Glutamatergic neuron (in vitro differentiated cells): ENCODE data around the gene TP53I13. TPM values are rescaled to one million over a fixed set of nuclear protein-coding genes. Genes with fewer than 3 reads are reported as not detected.

Experiments used
- DNase-seq: peaks from one replicate; pipeline ENCODE4 v3.0.0; 2022
- H3K27ac Mint-ChIP-seq: one replicate; pipeline ENCODE4 v1.8.0; 2020; ENCODE audit warnings: mild to moderate bottlenecking, mixed read lengths, inconsistent platforms; ENCODE audit not compliant: unreplicated experiment
- H3K27me3 Mint-ChIP-seq: one replicate; pipeline ENCODE4 v1.8.0; 2020; ENCODE audit warnings: mild to moderate bottlenecking, moderate library complexity, mixed read lengths, inconsistent platforms; ENCODE audit not compliant: unreplicated experiment
- H3K36me3 Mint-ChIP-seq: one replicate; pipeline ENCODE4 v1.8.0; 2020; ENCODE audit warnings: mild to moderate bottlenecking, mixed read lengths, inconsistent platforms; ENCODE audit not compliant: unreplicated experiment
- H3K4me1 Mint-ChIP-seq: one replicate; pipeline ENCODE4 v1.8.0; 2020; ENCODE audit warnings: mild to moderate bottlenecking, low read depth, mixed read lengths, inconsistent platforms; ENCODE audit not compliant: unreplicated experiment
- H3K4me3 Mint-ChIP-seq: one replicate; pipeline ENCODE4 v1.8.0; 2020; ENCODE audit warnings: mild to moderate bottlenecking, mixed read lengths, inconsistent platforms; ENCODE audit not compliant: unreplicated experiment
- H3K9me3 Mint-ChIP-seq: one replicate; pipeline ENCODE4 v1.8.0; 2020; ENCODE audit warnings: mild to moderate bottlenecking, moderate library complexity, mixed read lengths, inconsistent platforms; ENCODE audit not compliant: unreplicated experiment
- long read RNA-seq: library from polyadenylated mRNA; unstranded; transcript quantifications from one replicate; pipeline ENCODE4 v2.0.0, GENCODE V29; 2020; ENCODE audit not compliant: unreplicated experiment
- total RNA-seq: library from RNA; stranded (reverse); fragmentation: NEBNext Ultra II Directional; extraction: Animal tissue kit (Norgen Biotek cat#: 25700); gene quantifications from one replicate; pipeline ENCODE4 v1.2.1, GENCODE V29; 2021; ENCODE audit not compliant: unreplicated experiment
- TF ChIP-seq, protein P1 (sequence below): fragments of 200-600 bp; sonication (generic); IDR thresholded peaks from one replicate; pipeline ENCODE4 v1.5.0; 2021; ENCODE audit not compliant: partially characterized antibody, unreplicated experiment

TP53I13 gene, protein sequence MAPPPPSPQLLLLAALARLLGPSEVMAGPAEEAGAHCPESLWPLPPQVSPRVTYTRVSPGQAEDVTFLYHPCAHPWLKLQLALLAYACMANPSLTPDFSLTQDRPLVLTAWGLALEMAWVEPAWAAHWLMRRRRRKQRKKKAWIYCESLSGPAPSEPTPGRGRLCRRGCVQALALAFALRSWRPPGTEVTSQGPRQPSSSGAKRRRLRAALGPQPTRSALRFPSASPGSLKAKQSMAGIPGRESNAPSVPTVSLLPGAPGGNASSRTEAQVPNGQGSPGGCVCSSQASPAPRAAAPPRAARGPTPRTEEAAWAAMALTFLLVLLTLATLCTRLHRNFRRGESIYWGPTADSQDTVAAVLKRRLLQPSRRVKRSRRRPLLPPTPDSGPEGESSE
- 14.3 TPM for total RNA-seq
- long read RNA-seq, transcript TP53I13-201 (7 exons, 1,530 nt): major isoform, 8 of 12 reads
- long read RNA-seq, partial matches to known transcripts: 0 of 12 reads
- long read RNA-seq, other reads (novel, unspliced or antisense): 4 of 12 reads

DNA sequence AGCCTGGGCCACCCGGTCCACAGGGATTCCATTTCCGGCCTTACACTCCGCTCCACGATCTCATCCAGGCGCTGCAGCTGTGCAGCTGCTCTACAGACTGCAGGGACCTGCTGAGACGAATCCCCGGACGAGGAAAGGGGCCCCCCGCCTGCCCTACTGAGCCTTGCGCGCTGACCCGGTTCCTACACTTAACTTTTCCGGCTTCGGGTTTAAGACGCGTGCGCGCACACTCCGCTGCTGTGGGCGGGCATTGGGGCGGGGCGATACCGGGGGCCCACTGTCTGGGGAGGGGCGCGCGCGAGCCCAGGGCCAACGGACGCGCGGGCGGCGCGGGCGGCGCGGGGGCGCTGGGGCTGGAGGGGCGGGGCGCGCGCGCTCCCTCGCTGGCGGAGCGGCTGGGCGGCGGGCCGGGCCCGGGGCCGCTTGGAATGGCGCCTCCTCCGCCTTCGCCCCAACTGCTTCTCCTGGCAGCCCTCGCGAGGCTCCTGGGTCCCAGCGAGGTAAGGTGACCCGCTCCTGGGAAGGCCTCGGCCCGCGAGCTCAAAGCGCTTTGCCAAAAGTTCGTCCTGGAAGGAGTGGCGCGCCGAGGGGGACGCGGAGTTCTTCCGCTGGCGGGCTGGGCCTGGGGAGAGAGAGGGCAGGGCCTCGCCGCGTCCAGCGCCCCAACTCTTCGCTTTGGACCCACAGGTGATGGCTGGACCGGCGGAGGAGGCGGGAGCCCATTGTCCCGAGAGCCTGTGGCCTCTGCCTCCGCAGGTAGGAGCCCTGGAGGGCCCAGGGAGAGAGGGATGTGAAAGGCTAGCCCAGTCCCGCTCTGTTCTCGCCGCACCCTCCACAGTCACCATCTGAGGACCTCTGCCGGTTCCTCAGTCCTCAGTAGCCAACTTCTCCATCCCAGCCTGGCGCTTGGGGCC, at the start of gene TP53I13:
TSS of gene TP53I13 (plus strand) at position 371 of the 914 bp plus-strand sequence. CDS start at position 429, 58 bp downstream.
- H3K4me3 Mint-ChIP-seq: peak within 1 kb of the TSS; percentile 89
- peaks cover 18% of the 10 kb centered on the region for H3K27me3 Mint-ChIP-seq
- peak within 1 kb of the TSS; percentile 38 for H3K27ac Mint-ChIP-seq
- H3K4me1 Mint-ChIP-seq: peaks cover 11% of the 10 kb centered on the region
- DNase-seq: peak; percentile 56
- H3K9me3 Mint-ChIP-seq: no peaks in the 10 kb centered on the region
- TF ChIP-seq, protein P1, sequence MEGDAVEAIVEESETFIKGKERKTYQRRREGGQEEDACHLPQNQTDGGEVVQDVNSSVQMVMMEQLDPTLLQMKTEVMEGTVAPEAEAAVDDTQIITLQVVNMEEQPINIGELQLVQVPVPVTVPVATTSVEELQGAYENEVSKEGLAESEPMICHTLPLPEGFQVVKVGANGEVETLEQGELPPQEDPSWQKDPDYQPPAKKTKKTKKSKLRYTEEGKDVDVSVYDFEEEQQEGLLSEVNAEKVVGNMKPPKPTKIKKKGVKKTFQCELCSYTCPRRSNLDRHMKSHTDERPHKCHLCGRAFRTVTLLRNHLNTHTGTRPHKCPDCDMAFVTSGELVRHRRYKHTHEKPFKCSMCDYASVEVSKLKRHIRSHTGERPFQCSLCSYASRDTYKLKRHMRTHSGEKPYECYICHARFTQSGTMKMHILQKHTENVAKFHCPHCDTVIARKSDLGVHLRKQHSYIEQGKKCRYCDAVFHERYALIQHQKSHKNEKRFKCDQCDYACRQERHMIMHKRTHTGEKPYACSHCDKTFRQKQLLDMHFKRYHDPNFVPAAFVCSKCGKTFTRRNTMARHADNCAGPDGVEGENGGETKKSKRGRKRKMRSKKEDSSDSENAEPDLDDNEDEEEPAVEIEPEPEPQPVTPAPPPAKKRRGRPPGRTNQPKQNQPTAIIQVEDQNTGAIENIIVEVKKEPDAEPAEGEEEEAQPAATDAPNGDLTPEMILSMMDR: no peak
- H3K36me3 Mint-ChIP-seq: no peaks in the 10 kb centered on the region

DNA sequence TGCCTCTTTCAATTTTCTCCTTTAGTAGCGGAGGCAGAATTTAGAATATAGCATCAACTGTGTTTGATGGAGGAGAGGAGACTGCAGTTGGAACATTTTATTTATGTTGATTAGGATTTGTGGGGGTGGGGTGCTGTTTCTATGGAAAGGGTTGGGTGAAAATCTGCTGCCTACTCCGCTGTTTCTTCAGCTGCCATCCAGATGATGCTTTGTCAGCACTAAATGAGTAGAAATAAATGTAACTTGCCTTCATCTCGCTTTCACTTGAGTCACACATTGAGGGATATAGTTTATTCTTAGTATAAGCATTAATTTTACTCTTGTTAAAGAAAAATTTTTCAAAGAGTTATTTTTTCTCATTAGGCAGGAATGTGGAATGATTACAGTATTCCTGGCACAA, 43.8 kb upstream of the TP53I13 start:
- H3K4me3 Mint-ChIP-seq: no peak overlapping the region
- H3K27me3 Mint-ChIP-seq: no peaks in the 10 kb centered on the region
- H3K9me3 Mint-ChIP-seq: peaks cover 2% of the 10 kb centered on the region
- TF ChIP-seq, protein P1: no peak
- H3K36me3 Mint-ChIP-seq: no peaks in the 10 kb centered on the region
- no peak for DNase-seq
- no peak overlapping the region for H3K27ac Mint-ChIP-seq
- H3K4me1 Mint-ChIP-seq: peaks cover 3% of the 10 kb centered on the region

DNA sequence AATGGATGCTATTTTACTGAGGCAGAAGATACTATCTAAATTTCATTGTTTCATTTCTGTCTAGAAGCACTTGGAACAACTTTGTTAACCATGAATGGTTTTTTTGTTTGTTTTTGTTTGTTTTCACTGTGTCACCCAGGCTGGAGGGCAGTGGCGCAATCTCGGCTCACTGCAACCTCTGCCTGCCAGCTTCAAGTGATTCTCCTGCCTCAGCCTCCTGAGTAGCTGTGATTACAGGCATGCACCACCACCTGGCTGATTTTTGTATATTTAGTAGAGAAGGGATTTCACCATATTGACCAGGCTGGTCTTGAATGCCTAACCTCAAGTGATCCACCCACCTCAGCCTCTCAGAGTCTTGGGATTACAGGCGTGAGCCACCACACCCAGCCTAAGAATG, 42.2 kb upstream of the TP53I13 start:
- no peak overlapping the region for H3K27ac Mint-ChIP-seq
- H3K4me1 Mint-ChIP-seq: peaks cover 3% of the 10 kb centered on the region
- TF ChIP-seq, protein P1: no peak
- no peak for DNase-seq
- no peaks in the 10 kb centered on the region for H3K27me3 Mint-ChIP-seq
- peaks cover 4% of the 10 kb centered on the region for H3K9me3 Mint-ChIP-seq
- peaks cover 5% of the 10 kb centered on the region for H3K36me3 Mint-ChIP-seq
- no peak overlapping the region for H3K4me3 Mint-ChIP-seq

DNA sequence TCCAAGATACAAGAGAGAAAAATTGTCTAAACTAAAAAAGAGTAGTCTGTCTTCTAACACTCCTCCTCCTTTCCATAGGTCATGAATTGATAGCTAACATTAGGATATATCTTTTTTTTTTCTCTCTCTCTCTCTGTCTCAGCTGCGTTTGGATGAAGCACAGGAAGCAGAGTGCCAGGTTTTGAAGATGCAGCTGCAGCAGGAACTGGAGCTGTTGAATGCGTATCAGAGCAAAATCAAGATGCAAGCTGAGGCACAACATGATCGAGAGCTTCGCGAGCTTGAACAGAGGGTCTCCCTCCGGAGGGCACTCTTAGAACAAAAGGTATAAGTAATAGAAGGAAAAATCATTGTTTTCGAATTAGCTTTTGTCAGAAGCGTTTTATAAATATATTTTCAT, 34.5 kb upstream of the TP53I13 start:
- Mint-ChIP-seq H3K27me3 (peaks cover 8% of the 10 kb centered on the region), H3K9me3 (peaks cover 14% of the 10 kb centered on the region)

More for the DNA sequence above, 34.5 kb upstream of the TP53I13 start:
- peaks cover 3% of the 10 kb centered on the region for H3K4me1 Mint-ChIP-seq
- peak overlapping the region; percentile 55 for H3K27ac Mint-ChIP-seq
- no peak for DNase-seq
- peaks cover 22% of the 10 kb centered on the region for H3K36me3 Mint-ChIP-seq
- TF ChIP-seq, protein P1: no peak
- no peak overlapping the region for H3K4me3 Mint-ChIP-seq
